RPMI8226 (cell line): Measurements from ENCODE around the gene CUEDC2.
"Not testable (repeated sequence)": the region's sequence is repeated elsewhere in the genome, so short reads cannot be mapped to it uniquely, and the experiment has no call there.

ENCODE experiments used
- DNase-seq: peaks from one replicate; pipeline ENCODE4 v3.0.0-alpha.2; 2015

Gene CUEDC2

GRCh38 chr10:102454662-102455487, 22.5 kb upstream of the CUEDC2 start:
- not testable (repeated sequence) for DNase-seq

GRCh38 chr10:102453502-102453901, 21.1 kb upstream of the CUEDC2 start:
- no peak for DNase-seq

- no peak for DNase-seq
Measured at GRCh38 chr10:102452672-102453340, 20.4 kb upstream of the CUEDC2 start.

DNA sequence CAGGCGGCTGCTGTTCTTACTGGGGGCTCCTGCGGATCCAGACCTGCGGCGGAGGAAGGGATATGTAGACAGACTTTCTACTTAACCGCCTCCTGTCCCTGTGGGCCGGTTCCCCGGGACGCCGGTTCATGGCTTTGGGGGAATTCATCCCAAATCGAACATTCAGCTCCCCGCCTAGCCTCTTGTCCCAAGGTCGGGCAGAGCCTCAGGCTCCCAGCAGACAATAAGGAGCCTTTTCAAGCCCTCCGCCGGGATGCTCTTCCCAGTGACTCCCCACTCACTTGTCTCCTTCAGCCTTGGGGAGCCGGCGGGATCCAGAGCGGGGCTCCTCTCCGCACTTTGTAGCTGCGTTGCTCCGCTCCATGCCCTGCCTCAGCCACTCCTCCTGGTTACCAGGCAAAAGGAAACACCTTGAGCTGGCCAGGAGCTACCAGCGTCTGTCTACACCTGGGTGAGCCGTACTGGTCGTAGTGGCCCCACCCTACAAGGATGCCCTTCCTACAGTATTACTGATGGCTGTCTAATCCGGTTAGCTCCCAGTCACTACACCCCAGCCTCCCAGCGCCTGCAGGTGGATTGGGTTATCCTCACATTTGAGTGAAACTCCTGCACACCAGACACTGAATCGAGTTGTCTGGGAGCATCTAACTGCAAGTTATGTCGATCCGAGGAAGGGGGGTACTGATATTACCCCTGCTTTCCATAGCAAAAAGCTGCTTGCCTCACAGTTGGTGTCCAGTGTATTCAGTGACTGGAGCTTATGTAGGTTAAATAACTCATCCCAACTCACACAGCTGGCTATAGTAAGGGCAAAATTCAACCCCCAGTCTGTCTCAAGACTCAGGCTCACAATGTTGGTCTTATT, 19.0 kb upstream of the CUEDC2 start, which contains the start of gene C10orf95:
Gene C10orf95 (minus strand): TSS at position 439 of the 865 bp plus-strand sequence. CDS start 450 bp downstream, outside the sequence.
- DNase-seq, result no peak

DNA sequence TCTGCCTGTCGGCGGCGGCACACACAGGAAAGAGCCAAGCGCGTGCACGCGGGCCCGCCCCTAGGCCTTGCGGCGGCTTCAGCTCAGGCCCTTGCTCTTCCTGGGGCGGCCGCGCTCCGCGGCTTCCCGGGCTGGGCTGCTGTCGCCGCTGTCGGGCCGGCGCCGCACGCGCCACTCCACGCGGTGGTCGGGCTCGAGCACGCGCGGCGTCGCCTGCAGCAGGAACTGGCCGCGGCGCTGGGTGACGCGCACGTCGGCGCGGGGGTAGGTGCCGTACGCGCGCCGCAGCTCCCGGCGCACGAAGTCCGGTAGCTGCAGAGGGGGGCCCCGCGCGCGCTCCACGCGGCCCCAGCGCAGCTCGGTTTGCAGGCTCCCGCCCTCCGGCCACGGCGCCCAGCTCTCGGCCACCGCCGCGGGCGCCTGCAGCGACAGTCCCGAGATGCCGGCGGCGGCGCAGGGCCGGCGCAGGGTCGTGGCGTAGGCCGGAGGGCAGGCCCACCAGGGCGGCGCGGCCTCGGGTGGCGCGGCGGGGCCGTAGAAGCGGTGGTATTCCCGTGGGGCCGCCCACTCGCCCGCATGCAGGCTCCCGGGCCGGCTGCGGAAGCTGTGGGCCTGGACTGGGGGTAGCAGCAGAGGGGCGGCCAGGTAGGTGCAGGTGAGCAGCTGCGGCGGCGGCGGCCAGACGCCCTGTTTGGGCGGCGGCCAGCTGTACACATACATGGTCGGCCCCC, 18.2 kb upstream of the CUEDC2 start:
- DNase-seq, result peak; percentile 87

DNA sequence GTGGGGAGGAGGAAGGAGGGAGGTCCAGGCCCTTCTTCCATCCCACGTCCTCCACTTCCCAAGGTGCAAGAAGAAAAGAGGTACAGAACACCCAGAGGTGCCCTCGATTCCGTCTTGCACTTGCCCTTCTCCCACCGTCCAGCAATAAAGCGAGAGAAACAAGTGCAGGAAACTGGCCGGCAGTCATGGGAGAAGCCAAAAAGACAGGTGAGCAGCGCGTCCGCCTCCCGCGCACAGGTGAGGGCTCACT, 17.7 kb upstream of the CUEDC2 start:
- DNase-seq, result no peak

DNA sequence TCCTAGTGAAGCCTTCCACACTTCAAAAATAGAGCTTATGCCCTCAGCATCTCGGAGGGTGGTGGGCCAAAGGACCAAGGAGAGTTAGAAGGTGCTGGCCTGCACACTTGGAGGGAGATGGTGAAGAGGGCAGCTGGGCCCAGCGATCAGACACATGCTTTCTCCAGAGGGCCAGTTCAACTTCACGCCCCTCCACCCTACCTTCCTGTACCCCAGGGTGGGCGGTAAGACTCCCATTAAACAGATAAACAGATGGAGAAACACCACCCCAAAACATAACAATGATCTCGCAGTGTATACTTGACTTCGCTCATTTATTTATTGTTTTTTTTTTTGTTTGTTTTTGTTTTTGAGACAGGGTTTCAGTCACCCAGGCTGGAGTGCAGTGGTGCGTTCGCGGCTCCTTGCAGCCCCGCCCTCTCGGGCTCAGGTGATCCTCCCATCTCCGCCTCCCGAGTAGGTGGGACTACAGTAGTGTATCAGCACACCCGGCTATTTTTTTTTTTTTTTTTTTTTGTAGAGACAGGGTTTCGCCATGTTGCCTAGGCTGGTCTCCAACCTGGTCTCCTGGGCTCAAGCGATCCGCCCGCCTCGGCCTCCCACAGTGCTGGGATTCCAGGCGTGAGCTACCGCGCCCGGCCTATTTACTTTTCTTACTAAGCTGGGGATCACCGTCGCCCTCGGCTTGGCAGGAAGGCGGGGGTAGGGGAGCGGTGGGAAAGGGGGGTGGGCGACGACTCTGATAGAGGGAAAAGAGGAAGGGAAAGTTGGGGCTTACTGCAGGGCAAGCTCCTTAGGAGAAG, 17.1 kb upstream of the CUEDC2 start:
- DNase-seq, result peak; percentile 88

DNA sequence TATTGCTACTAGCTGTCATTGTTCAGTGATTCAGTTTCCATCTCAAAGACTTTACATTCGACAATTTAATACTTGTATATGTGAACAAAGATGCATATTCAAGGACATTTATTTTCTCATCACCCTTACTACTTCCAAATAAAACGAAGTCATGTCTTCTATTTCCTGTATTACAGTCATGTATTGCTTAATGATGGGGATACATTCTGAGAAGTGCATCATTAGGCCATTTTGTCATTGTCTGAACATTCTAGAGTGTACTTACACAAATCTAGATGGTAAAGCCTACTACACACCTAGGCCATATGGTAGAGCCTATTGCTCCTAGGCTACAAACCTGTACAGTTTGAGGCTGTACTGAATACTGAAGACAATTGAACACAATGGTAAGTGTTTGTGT, 12.5 kb upstream of the CUEDC2 start:
- no peak for DNase-seq

DNA sequence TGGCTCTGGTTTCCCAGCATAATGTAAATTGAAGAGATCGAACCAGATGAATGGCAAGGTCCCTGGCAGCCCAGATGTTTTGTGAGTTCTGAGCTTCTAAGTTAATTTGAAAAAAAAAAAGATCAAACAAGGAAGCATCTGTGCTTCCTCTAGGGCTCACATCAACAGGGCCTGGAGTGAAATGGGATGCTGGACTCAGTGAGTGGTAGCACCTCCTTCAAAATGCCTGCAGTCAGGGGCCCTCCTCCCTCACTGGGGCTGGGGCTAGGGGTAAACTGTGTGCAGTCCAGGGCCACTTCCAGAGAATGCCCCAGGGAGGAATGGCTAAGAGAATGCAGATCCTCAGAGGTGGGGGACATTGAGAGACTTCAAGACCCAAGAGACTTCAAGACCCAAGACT, 6.0 kb upstream of the CUEDC2 start:
- no peak for DNase-seq

- no peak for DNase-seq
Measured at GRCh38 chr10:102437515-102437914, 5.1 kb upstream of the CUEDC2 start.

GRCh38 chr10:102436312-102436711, 3.9 kb upstream of the CUEDC2 start:
- DNase-seq, result no peak

DNA sequence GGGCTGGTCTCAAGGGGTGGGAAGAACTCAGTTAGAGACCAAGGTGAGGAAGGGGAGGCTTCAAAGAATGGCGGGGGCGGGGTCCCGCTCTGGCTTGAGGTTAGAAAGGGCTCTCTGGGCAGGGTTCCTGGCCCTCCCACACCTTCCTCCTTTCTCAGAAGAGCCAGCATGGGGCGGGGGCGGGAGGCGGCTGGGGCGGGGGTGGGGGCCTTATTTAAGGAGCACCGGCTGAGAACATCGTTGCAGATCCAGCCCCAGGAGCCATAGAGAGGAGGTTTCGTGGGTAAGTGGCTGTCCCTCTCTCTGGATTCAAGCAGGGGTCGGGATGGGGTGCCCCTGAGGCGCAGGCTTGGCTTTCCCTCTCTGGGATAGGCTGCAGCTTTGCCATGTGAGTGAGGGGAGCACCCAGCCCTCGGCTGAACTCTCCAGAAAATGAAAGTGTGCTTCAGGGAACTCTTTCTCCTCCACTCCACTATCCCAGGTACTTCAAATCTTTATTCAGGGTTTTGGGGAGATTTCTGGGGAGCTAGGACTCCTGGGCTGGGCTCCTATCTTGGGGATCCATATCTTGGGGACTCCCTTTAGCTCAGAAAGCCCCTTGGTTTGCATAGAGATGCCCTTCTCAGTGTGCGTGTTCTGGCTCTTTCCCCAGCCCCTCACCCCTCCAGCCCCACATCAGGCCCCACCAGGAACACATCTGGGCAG, 3.3 kb upstream of the CUEDC2 start:
- DNase-seq, result no peak

GRCh38 chr10:102435133-102435497, 2.7 kb upstream of the CUEDC2 start:
- DNase-seq, result no peak

- no peak for DNase-seq
Measured at GRCh38 chr10:102434394-102435132, 2.2 kb upstream of the CUEDC2 start.

DNA sequence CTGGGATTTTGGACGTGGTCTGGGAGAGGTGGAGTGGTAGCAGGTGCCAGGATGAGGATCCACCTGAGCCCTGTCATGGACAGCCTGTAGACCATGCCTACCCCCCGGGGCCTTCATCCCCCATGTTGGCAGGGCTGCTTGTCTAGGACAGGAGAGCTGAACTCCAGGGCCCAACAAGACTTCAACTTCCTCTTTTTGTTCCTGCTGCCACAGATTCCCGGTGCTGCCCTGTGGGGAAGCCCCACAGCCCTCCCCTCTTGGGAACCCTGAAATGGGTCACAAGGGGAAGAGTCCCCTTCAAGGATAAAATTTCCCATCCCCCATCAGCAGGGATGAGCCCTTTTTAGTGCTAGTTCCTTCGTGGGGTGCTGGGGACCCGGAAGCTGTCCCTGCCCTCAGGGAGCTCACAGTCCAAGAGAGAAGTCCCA, 1.3 kb upstream of the CUEDC2 start:
- no peak for DNase-seq

DNA sequence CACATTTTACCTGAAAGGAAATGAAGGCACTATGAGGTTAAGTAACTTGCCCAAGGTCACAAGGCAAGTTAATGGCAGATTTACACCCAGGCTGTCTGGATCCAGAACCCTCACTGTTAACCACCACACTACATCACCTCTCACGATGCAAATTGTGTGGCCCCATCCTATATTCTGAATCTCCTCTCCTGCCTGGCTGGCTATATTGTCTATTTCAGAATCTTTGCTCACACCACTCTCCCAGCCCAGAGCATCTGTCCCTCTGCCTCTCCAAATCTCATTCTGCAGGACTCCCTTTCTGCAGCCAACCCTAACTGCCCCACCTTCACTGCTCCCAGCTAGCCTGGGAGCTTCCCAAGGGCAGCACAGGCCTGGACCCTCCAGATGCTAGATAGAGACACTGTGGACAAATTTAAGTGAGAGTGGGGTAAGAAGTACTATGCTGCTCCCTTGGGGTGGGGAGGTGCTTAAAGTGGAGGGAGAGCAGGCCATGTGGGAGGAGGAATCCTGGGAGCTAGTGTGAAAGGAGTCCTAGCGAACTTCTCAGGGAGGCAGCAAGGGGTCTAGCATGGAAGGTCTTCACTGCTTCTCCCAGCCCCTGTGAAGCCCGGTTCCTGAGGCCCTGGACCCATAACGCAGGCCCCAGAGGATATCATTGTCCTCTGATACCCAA, 786 bp downstream of the CUEDC2 start:
- no peak for DNase-seq

- no peak for DNase-seq
Measured at GRCh38 chr10:102429468-102429867, 2.9 kb downstream of the CUEDC2 start.

DNA sequence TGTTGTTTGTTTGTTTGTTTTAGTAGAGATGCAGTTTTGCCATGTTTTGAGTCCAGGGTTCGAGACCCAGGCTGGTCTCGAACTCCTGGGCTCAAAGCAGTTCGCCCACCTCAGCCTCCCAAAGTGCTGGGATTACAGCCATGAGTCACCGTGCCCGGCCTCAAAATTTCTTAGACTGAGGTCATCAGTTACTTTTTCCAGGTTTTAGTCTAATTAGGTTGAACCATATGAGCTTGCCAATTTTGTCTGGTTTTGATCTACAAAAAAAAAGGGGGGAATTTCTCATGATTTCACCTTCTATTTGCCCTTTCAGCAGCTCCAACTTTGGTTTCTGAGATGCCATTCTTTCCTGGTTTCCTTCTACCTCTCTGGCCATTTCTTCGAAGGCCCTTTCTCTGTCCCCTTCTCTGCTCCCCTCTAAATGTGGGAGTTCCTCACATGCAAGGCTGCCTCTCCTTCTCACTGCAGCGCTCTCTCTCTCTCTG, 5.5 kb downstream of the CUEDC2 start:
- DNase-seq, result no peak

DNA sequence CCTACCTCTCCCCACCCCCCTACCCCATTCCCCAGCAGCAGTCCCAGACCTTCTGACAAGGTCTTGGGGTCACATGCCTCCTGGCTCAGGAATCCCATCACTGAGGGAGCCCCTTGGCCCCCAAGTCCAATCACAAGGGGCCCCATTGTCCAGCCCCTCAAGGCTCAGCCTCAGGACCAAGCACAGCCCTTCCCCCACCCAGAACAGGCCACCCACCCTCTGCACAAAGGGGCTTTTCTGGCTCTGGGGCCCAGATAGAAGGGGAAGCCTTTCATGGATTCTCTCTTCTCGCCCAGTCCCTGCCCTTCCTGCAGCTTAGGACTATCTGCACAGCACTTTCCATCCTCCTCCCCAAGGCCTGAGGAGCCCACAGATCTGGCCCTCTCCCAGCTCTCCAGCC, 6.9 kb downstream of the CUEDC2 start:
- no peak for DNase-seq

GRCh38 chr10:102424916-102425315, 7.5 kb downstream of the CUEDC2 start:
- no peak for DNase-seq
